ENCODE measurements around the gene DLG2. TPM values are rescaled to one million over a fixed set of nuclear protein-coding genes. Genes with fewer than 3 reads are reported as not detected.

The DLG2 gene
- total RNA-seq (2021): 12.9 to 17.5 TPM (median 15.2 TPM) in 3 replicates
- Bru-seq, nascent RNA: percentile 49 among the genes with signal in this experiment
- long read RNA-seq, experiment 1, partial matches to known transcripts: 0 of 32 reads
- long read RNA-seq, experiment 1, other reads (novel, unspliced or antisense): 30 of 32 reads
- long read RNA-seq, experiment 2, partial matches to known transcripts: 0 of 12 reads
- long read RNA-seq, experiment 2, other reads (novel, unspliced or antisense): 12 of 12 reads
- long read RNA-seq, experiment 3, partial matches to known transcripts: 2 of 9 reads
- long read RNA-seq, experiment 3, other reads (novel, unspliced or antisense): 6 of 9 reads

DNA sequence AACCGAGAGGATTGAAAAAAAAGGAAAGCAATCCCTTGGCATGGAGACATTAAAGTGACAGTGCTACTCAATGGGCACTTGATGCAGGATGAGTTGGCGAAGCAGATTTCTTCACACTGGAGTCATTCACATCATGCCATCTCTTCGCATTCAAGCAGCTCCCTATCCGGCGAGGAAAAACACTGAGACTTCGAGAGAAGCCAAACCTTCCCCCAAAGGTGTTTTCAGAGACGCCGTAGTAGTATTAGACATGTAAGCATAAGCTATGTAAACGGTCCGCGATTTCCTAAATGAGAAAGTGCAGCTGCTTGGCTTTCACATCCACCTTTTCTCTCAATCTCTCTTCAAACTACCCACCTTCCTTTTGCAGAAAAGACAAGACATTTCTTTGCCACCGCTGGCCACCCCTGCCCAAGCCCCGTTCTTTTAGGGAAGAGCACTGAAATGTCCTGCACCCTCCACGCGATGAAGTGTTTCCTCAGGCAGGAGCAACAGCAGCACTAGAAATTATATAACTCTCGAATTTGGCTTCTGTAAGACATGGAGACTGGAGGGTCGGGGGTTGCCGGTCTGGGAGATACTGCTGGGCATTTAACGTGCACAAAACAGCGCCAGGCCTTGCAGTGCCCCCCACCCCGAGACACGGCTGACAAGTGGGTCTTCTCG lies at the start of gene DLG2:
Gene DLG2, minus strand, starts transcription at position 13 of the 666 bp plus-strand sequence.
- ChIA-PET CTCF (interaction anchor here (0.7 to 2.1 kb wide), 6 partner anchors 10 to 228 kb away, joined by 3 to 12 read pairs (median 5); partner anchors contain the start of gene CCDC83), POLR2A (interaction anchor here (1.0 to 2.6 kb wide), 4 partner anchors 20 to 37 kb away, joined by 5 to 14 read pairs (median 10); partner anchors contain the start of genes CREBZF and TMEM126A)
- ATAC-seq: peak; percentile 7
- Mint-ChIP-seq H3K4me1 (peaks cover 28% of the 10 kb centered on the region), H3K36me3 (peaks cover 14% of the 10 kb centered on the region), H3K27ac (peak within 1 kb of the TSS; percentile 98), H3K27me3 (ENCODE audit: low read depth) (no peaks in the 10 kb centered on the region), H3K9me3 (no peaks in the 10 kb centered on the region), H3K4me3 (peak within 1 kb of the TSS; percentile 100)
- no peak for DNase-seq (ENCODE audit: low spot score)
- TF ChIP-seq, protein P1, sequence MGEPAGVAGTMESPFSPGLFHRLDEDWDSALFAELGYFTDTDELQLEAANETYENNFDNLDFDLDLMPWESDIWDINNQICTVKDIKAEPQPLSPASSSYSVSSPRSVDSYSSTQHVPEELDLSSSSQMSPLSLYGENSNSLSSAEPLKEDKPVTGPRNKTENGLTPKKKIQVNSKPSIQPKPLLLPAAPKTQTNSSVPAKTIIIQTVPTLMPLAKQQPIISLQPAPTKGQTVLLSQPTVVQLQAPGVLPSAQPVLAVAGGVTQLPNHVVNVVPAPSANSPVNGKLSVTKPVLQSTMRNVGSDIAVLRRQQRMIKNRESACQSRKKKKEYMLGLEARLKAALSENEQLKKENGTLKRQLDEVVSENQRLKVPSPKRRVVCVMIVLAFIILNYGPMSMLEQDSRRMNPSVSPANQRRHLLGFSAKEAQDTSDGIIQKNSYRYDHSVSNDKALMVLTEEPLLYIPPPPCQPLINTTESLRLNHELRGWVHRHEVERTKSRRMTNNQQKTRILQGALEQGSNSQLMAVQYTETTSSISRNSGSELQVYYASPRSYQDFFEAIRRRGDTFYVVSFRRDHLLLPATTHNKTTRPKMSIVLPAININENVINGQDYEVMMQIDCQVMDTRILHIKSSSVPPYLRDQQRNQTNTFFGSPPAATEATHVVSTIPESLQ (CRISPR knock-in tag; IDR thresholded peaks at IDR 0.05): no peak
- TF ChIP-seq TP53 (CRISPR knock-in tag; IDR thresholded peaks at IDR 0.05) (0 out of 2 replicates have a peak, but pooled peaks have one; percentile 25), CBFB (CRISPR knock-in tag; IDR thresholded peaks at IDR 0.05; ENCODE audit: low read depth) (no peak), HMGA2 (CRISPR knock-in tag; IDR thresholded peaks at IDR 0.05) (no peak), ZNF671 (CRISPR knock-in tag; IDR thresholded peaks at IDR 0.05) (no peak), FOXK1 (CRISPR knock-in tag; IDR thresholded peaks at IDR 0.05) (no peak), ZNF219 (CRISPR knock-in tag; IDR thresholded peaks at IDR 0.05; ENCODE audit: borderline replicate concordance) (no peak), ZNF317 (CRISPR knock-in tag; IDR thresholded peaks at IDR 0.05; ENCODE audit: borderline replicate concordance, low read depth) (no peak), ATF1 (CRISPR knock-in tag; IDR thresholded peaks at IDR 0.05) (0 out of 2 replicates have a peak, but pooled peaks have one; percentile 3), RORB (CRISPR knock-in tag; IDR thresholded peaks at IDR 0.05) (no peak), NR2C2 (CRISPR knock-in tag; IDR thresholded peaks at IDR 0.05) (no peak), ZNF396 (CRISPR knock-in tag; IDR thresholded peaks at IDR 0.05; ENCODE audit: borderline replicate concordance) (no peak)
- TF ChIP-seq, protein P2, sequence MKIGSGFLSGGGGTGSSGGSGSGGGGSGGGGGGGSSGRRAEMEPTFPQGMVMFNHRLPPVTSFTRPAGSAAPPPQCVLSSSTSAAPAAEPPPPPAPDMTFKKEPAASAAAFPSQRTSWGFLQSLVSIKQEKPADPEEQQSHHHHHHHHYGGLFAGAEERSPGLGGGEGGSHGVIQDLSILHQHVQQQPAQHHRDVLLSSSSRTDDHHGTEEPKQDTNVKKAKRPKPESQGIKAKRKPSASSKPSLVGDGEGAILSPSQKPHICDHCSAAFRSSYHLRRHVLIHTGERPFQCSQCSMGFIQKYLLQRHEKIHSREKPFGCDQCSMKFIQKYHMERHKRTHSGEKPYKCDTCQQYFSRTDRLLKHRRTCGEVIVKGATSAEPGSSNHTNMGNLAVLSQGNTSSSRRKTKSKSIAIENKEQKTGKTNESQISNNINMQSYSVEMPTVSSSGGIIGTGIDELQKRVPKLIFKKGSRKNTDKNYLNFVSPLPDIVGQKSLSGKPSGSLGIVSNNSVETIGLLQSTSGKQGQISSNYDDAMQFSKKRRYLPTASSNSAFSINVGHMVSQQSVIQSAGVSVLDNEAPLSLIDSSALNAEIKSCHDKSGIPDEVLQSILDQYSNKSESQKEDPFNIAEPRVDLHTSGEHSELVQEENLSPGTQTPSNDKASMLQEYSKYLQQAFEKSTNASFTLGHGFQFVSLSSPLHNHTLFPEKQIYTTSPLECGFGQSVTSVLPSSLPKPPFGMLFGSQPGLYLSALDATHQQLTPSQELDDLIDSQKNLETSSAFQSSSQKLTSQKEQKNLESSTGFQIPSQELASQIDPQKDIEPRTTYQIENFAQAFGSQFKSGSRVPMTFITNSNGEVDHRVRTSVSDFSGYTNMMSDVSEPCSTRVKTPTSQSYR (CRISPR knock-in tag; IDR thresholded peaks at IDR 0.05): no peak
- TF ChIP-seq, protein P3, sequence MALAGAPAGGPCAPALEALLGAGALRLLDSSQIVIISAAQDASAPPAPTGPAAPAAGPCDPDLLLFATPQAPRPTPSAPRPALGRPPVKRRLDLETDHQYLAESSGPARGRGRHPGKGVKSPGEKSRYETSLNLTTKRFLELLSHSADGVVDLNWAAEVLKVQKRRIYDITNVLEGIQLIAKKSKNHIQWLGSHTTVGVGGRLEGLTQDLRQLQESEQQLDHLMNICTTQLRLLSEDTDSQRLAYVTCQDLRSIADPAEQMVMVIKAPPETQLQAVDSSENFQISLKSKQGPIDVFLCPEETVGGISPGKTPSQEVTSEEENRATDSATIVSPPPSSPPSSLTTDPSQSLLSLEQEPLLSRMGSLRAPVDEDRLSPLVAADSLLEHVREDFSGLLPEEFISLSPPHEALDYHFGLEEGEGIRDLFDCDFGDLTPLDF (CRISPR knock-in tag; IDR thresholded peaks at IDR 0.05): no peak
- TF ChIP-seq, protein P4, sequence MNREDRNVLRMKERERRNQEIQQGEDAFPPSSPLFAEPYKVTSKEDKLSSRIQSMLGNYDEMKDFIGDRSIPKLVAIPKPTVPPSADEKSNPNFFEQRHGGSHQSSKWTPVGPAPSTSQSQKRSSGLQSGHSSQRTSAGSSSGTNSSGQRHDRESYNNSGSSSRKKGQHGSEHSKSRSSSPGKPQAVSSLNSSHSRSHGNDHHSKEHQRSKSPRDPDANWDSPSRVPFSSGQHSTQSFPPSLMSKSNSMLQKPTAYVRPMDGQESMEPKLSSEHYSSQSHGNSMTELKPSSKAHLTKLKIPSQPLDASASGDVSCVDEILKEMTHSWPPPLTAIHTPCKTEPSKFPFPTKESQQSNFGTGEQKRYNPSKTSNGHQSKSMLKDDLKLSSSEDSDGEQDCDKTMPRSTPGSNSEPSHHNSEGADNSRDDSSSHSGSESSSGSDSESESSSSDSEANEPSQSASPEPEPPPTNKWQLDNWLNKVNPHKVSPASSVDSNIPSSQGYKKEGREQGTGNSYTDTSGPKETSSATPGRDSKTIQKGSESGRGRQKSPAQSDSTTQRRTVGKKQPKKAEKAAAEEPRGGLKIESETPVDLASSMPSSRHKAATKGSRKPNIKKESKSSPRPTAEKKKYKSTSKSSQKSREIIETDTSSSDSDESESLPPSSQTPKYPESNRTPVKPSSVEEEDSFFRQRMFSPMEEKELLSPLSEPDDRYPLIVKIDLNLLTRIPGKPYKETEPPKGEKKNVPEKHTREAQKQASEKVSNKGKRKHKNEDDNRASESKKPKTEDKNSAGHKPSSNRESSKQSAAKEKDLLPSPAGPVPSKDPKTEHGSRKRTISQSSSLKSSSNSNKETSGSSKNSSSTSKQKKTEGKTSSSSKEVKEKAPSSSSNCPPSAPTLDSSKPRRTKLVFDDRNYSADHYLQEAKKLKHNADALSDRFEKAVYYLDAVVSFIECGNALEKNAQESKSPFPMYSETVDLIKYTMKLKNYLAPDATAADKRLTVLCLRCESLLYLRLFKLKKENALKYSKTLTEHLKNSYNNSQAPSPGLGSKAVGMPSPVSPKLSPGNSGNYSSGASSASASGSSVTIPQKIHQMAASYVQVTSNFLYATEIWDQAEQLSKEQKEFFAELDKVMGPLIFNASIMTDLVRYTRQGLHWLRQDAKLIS (CRISPR knock-in tag; IDR thresholded peaks at IDR 0.05; ENCODE audit: borderline replicate concordance): no peak
- TF ChIP-seq, protein P5, sequence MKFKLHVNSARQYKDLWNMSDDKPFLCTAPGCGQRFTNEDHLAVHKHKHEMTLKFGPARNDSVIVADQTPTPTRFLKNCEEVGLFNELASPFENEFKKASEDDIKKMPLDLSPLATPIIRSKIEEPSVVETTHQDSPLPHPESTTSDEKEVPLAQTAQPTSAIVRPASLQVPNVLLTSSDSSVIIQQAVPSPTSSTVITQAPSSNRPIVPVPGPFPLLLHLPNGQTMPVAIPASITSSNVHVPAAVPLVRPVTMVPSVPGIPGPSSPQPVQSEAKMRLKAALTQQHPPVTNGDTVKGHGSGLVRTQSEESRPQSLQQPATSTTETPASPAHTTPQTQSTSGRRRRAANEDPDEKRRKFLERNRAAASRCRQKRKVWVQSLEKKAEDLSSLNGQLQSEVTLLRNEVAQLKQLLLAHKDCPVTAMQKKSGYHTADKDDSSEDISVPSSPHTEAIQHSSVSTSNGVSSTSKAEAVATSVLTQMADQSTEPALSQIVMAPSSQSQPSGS (CRISPR knock-in tag; IDR thresholded peaks at IDR 0.05; ENCODE audit: borderline replicate concordance, low read depth): no peak
- TF ChIP-seq, protein P6, sequence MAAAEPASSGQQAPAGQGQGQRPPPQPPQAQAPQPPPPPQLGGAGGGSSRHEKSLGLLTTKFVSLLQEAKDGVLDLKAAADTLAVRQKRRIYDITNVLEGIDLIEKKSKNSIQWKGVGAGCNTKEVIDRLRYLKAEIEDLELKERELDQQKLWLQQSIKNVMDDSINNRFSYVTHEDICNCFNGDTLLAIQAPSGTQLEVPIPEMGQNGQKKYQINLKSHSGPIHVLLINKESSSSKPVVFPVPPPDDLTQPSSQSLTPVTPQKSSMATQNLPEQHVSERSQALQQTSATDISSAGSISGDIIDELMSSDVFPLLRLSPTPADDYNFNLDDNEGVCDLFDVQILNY (CRISPR knock-in tag; IDR thresholded peaks at IDR 0.05): no peak
- TF ChIP-seq, protein P7, sequence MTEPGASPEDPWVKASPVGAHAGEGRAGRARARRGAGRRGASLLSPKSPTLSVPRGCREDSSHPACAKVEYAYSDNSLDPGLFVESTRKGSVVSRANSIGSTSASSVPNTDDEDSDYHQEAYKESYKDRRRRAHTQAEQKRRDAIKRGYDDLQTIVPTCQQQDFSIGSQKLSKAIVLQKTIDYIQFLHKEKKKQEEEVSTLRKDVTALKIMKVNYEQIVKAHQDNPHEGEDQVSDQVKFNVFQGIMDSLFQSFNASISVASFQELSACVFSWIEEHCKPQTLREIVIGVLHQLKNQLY (CRISPR knock-in tag; IDR thresholded peaks at IDR 0.05): no peak

Measured in WTC11 (cell line).